DMS153 (cell line): ENCODE data around the gene AWAT2.
A peak's percentile ranks its signal among the peaks of the same experiment; 100 is the strongest.

Experiments
- DNase-seq: peaks from one replicate; lab custom pipeline; 2025; lab: John Stamatoyannopoulos, UW

AWAT2 gene

GRCh38 chrX:70042399-70043371, 7.1 kb downstream of the AWAT2 start:
- DNase-seq, result no peak

GRCh38 chrX:70041993-70042392, 7.7 kb downstream of the AWAT2 start:
- DNase-seq, result no peak

- no peak for DNase-seq
Measured at GRCh38 chrX:70039758-70040157, 10.0 kb downstream of the AWAT2 start.

- DNase-seq, result no peak
Measured at GRCh38 chrX:70038951-70039350, 10.8 kb downstream of the AWAT2 start.

- DNase-seq, result no peak
Measured at GRCh38 chrX:70038515-70038914, 11.2 kb downstream of the AWAT2 start.

GRCh38 chrX:70034646-70035045, 15.1 kb downstream of the AWAT2 start:
- DNase-seq, result no peak

GRCh38 chrX:70033348-70034051, 16.2 kb downstream of the AWAT2 start:
- DNase-seq, result peak; percentile 36

- no peak for DNase-seq
Measured at GRCh38 chrX:70032792-70033191, 16.9 kb downstream of the AWAT2 start.

GRCh38 chrX:70030301-70030767, 19.4 kb downstream of the AWAT2 start:
- DNase-seq, result peak; percentile 12

GRCh38 chrX:70029863-70030262, 19.9 kb downstream of the AWAT2 start:
- no peak for DNase-seq

GRCh38 chrX:70026851-70027200, 22.9 kb downstream of the AWAT2 start:
- DNase-seq, result no peak

GRCh38 chrX:70026112-70026850, 23.5 kb downstream of the AWAT2 start:
- no peak for DNase-seq

GRCh38 chrX:70025464-70025863, 24.3 kb downstream of the AWAT2 start:
- DNase-seq, result no peak

- no peak for DNase-seq
Measured at GRCh38 chrX:70022616-70023015, 27.1 kb downstream of the AWAT2 start.

- no peak for DNase-seq
Measured at GRCh38 chrX:70016513-70016912, 33.2 kb downstream of the AWAT2 start.

- no peak for DNase-seq
Measured at GRCh38 chrX:70013466-70014381, 36.0 kb downstream of the AWAT2 start.

- DNase-seq, result no peak
Measured at GRCh38 chrX:70012756-70013155, 37.0 kb downstream of the AWAT2 start.

GRCh38 chrX:70009970-70010369, 39.8 kb downstream of the AWAT2 start:
- no peak for DNase-seq

GRCh38 chrX:70009049-70009448, 40.7 kb downstream of the AWAT2 start:
- no peak for DNase-seq

- no peak for DNase-seq
Measured at GRCh38 chrX:70007946-70008345, 41.8 kb downstream of the AWAT2 start.

- DNase-seq, result no peak
Measured at GRCh38 chrX:70001708-70002341, 47.9 kb downstream of the AWAT2 start.
